ENCODE data around the gene OVOL1. TPM values are rescaled to one million over a fixed set of nuclear protein-coding genes. Genes with fewer than 3 reads are reported as not detected.

The OVOL1 gene
- total and polyA plus RNA-seq, 2 of the 8 experiments (the other 6 are each of a cell fraction or from before 2014, with no cell fraction given) = 2.6 to 3.4 TPM

GRCh38 chr11:65821107-65821506 is 34.2 kb downstream of the OVOL1 start:
- Histone ChIP-seq H3K79me1 (ENCODE audit: low read depth, low read length) (no peaks in the 10 kb centered on the region), H3K27me3 (replicated peaks in 1 of 4; ENCODE audit: control insufficient read depth in 3 of 4, extremely low read depth in 1 of 4, insufficient read depth in 3 of 4, low read length in 3 of 4) (peaks cover 0 to 11% (median 4%) of the 10 kb centered on the region in 4 experiments; a peak in 4 of 7 replicates), H2BK5ac (ENCODE audit: low read depth, low read length) (no peak overlapping the region), H3K18ac (ENCODE audit: extremely low read depth, low read length) (no peak overlapping the region), H4K20me1 (replicated peaks in 1 of 2; ENCODE audit: control insufficient read depth in 1 of 2, insufficient read depth in 2 of 2, low read length in 2 of 2) (no peaks in the 10 kb centered on the region), H3K9me3 (ENCODE audit: insufficient read depth in 2 of 2, low read depth in 1 of 2, low read length in 1 of 2) (no peaks in the 10 kb centered on the region), H3K27ac (ENCODE audit: low read depth, low read length) (no peak overlapping the region), H3K14ac (ENCODE audit: insufficient read length) (no peak overlapping the region), H4K8ac (ENCODE audit: extremely low read depth, insufficient read depth, low read length) (peak overlapping the region; percentile 28), H4K5ac (ENCODE audit: insufficient read length, low read depth, low read length) (no peak overlapping the region), H2AFZ (ENCODE audit: low read length) (no peak overlapping the region), H2BK12ac (ENCODE audit: low read depth, low read length) (no peak overlapping the region), H3K4ac (replicated peaks; ENCODE audit: insufficient read length, low read depth, low read length) (no peak overlapping the region), H3K4me2 (ENCODE audit: insufficient read depth in 1 of 2, low read depth in 2 of 2, low read length in 2 of 2) (no peak overlapping the region), H3K79me2 (ENCODE audit: control insufficient read depth in 1 of 2, insufficient read depth in 2 of 2, low read length in 2 of 2) (no peaks in the 10 kb centered on the region), H2BK20ac (ENCODE audit: low read length) (no peak overlapping the region), H3K36me3 (ENCODE audit: control insufficient read depth in 2 of 4, insufficient read depth in 4 of 4, low read length in 3 of 4) (no peaks in the 10 kb centered on the region), H4K91ac (replicated peaks; ENCODE audit: insufficient read length, low read length) (no peak overlapping the region), H2BK120ac (replicated peaks; ENCODE audit: low read depth, low read length) (no peak overlapping the region), H3K23me2 (ENCODE audit: low read depth, low read length) (0 out of 2 replicates have a peak, but pooled peaks cover 1% of the 10 kb centered on the region), H3K4me1 (replicated peaks in 1 of 4; ENCODE audit: control insufficient read depth in 3 of 4, insufficient read depth in 4 of 4, low read length in 3 of 4) (no peaks in the 10 kb centered on the region), H2BK15ac (ENCODE audit: low read length) (no peak overlapping the region), H3K9ac (replicated peaks in 1 of 4; ENCODE audit: extremely low read depth in 1 of 4, low read depth in 3 of 4, low read length in 3 of 4) (0 out of 7 replicates have a peak overlapping the region, but pooled peaks of 1 of the 4 experiments have one; percentile 20), H3K4me3 (ENCODE audit: extremely low read depth in 1 of 4, insufficient read depth in 2 of 4, low read depth in 3 of 4, low read length in 4 of 4) (no peak overlapping the region), H3K23ac (ENCODE audit: insufficient read length) (no peak overlapping the region), H2AK5ac (ENCODE audit: low read depth, low read length) (no peak overlapping the region), H3K56ac (replicated peaks; ENCODE audit: insufficient read length, low read depth, low read length) (no peak overlapping the region)
- CTCF ChIA-PET (ENCODE audit: partially characterized antibody) = interaction anchor here (0.5 to 19.6 kb wide), 6 partner anchors 30 to 77 kb away, joined by 3 to 347 read pairs (median 4); partner anchors contain the start of genes AP5B1, MUS81 and OVOL1
- WGBS, 2 experiments (ENCODE audit: extremely low coverage in 1 of 2, insufficient coverage in 1 of 2, insufficient read length in 1 of 2, insufficient replicate concordance in 2 of 2, low coverage in 1 of 2, low lambda C conversion rate in 2 of 2, missing lambda C conversion rate in 1 of 2) = 78% methylated on average over 8 of the region's 8 CpGs; no CpG with 5 or more reads in 1 of the 2 experiments
- POLR2A ChIA-PET (ENCODE audit: partially characterized antibody) = no interaction called here
- FAIRE-seq = no peak
- no peak for DNase-seq (ENCODE audit: low read depth in 1 of 2, low spot score in 2 of 2)
- TF ChIP-seq SIX5 (IDR thresholded peaks at IDR 0.05; ENCODE audit: low read depth, low read length) (no peak), SIN3A (conservative IDR thresholded peaks at IDR 0.05 in 1 of 2, IDR thresholded peaks at IDR 0.05 in 1 of 2; ENCODE audit: low read depth in 1 of 2, low read length in 2 of 2) (no peak), SIRT6 (IDR thresholded peaks at IDR 0.05; ENCODE audit: low read length) (no peak), ATF3 (IDR thresholded peaks at IDR 0.05; ENCODE audit: insufficient read depth, low read depth, low read length) (no peak), USF2 (IDR thresholded peaks at IDR 0.05; ENCODE audit: low read length) (no peak), JUN (IDR thresholded peaks at IDR 0.05; ENCODE audit: low read depth, low read length) (no peak), TEAD4 (IDR thresholded peaks at IDR 0.05; ENCODE audit: low read depth, low read length) (no peak), KDM4A (IDR thresholded peaks at IDR 0.05; ENCODE audit: low read depth, low read length, severe bottlenecking) (no peak), EGR1 (IDR thresholded peaks at IDR 0.05; ENCODE audit: borderline replicate concordance, low read depth, low read length) (no peak), RNF2 (IDR thresholded peaks at IDR 0.05; ENCODE audit: borderline replicate concordance, low read depth, low read length, missing control alignments, poor library complexity, severe bottlenecking) (no peak), MAX (IDR thresholded peaks at IDR 0.05) (no peak)
